K562 (cell line): ENCODE measurements around the gene HNRNPLL. TPM values are rescaled to one million over a fixed set of nuclear protein-coding genes. Genes with fewer than 3 reads are reported as not detected.

Experiments used
- ATAC-seq: fragments of 200-7000 bp; cut with Tn5 transposase; 3 replicates; pipeline ENCODE4 v1.9.1; 2020; ENCODE audit warnings: moderate library complexity
- BruUV-seq: library from RNA; stranded (reverse); fragments of 400-500 nt; replicated peaks from 2 replicates; lab custom pipeline; 2021; lab: Mats Ljungman, UMichigan
- CTCF ChIA-PET: fragments of 300-600 bp; formaldehyde crosslinking; extraction: SDS; loops from one replicate; lab custom pipeline; 2021; ENCODE audit warnings: low intra/inter-chr PET ratio; lab: Yijun Ruan, JAX
- POLR2A ChIA-PET: fragments of 300-600, 350-650 bp; sonication (Branson Sonifier 250); formaldehyde crosslinking; extraction: SDS; loops from one replicate; lab custom pipeline; 2021; ENCODE audit warnings: antibody characterized with exemption, inconsistent platforms; lab: Yijun Ruan, JAX
- DNase-seq, 4 experiments: peaks; one replicate each; pipeline versions ENCODE4 v3.0.0 to v3.0.0-alpha.2; 2011 to 2018; ENCODE audit warnings: low spot score in 3 of 4, mixed read lengths in 3 of 4; ENCODE audit errors: extremely low read depth in 1 of 4
- FAIRE-seq: peaks from 2 replicates; lab custom pipeline; 2011; peaks lifted over from hg19 to GRCh38; lab: Jason Lieb, UNC
- H2AFZ ChIP-seq: 2 replicates; pipeline ENCODE4 v1.6.0; 2011; ENCODE audit warnings: low read depth, low read length, control low read depth, inconsistent platforms
- H3K27ac ChIP-seq: fragments of 200-600 bp; 3 replicates; pipeline ENCODE4 v1.8.0; 2011; ENCODE audit warnings: low read depth, mild to moderate bottlenecking, control low read depth, inconsistent platforms, low read length, moderate library complexity, mixed read lengths; ENCODE audit errors: extremely low read depth
- H3K27me3 ChIP-seq, 2 experiments: fragments of 300-600 bp in 1 of 2; 2 replicates in 1 of 2; 3 replicates in 1 of 2; pipeline versions ENCODE4 v1.6.0 to v1.8.0; 2011; ENCODE audit warnings: inconsistent platforms in 2 of 2, low read length in 2 of 2, mild to moderate bottlenecking in 1 of 2, mixed read lengths in 1 of 2, moderate library complexity in 1 of 2; ENCODE audit not compliant: control insufficient read depth in 2 of 2, insufficient read depth in 2 of 2
- H3K36me3 ChIP-seq: fragments of 300-600 bp; 3 replicates; pipeline ENCODE4 v1.8.0; 2011; ENCODE audit warnings: mild to moderate bottlenecking, low read length, inconsistent platforms; ENCODE audit not compliant: control insufficient read depth, insufficient read depth
- H3K4me1 ChIP-seq, 2 experiments: fragments of 200-600 bp in 1 of 2; replicated peaks in 1 of 2; 2 replicates in 1 of 2; 3 replicates in 1 of 2; pipeline versions ENCODE4 v1.5.1 to v1.8.0; 2011; ENCODE audit warnings: inconsistent platforms in 2 of 2, low read length in 2 of 2, mild to moderate bottlenecking in 1 of 2, mixed read lengths in 1 of 2, moderate library complexity in 1 of 2; ENCODE audit not compliant: control insufficient read depth in 2 of 2, insufficient read depth in 2 of 2
- H3K4me2 ChIP-seq: 2 replicates; pipeline ENCODE4 v1.6.1; 2011; ENCODE audit warnings: low read length, control low read depth, inconsistent platforms, mixed read lengths; ENCODE audit not compliant: insufficient read depth
- H3K4me3 ChIP-seq: fragments of 200-600 bp; sonication (generic), shearing (Covaris generic); 2 replicates; pipeline ENCODE4 v1.5.1; 2016; ENCODE audit warnings: control low read depth, inconsistent platforms
- H3K79me2 ChIP-seq: fragments of 200-600 bp; 3 replicates; pipeline ENCODE4 v1.8.0; 2011; ENCODE audit warnings: low read length, inconsistent platforms; ENCODE audit not compliant: control insufficient read depth, insufficient read depth
- H3K9ac ChIP-seq, 2 experiments: 2 replicates each; pipeline versions ENCODE4 v1.6.0 to v1.6.1; 2011; ENCODE audit warnings: low read depth in 2 of 2, low read length in 2 of 2, control low read depth in 1 of 2, inconsistent platforms in 1 of 2, mild to moderate bottlenecking in 1 of 2, mixed read lengths in 1 of 2; ENCODE audit not compliant: insufficient read depth in 1 of 2
- H3K9me1 ChIP-seq: one replicate; pipeline ENCODE4 v1.6.0; 2011; ENCODE audit warnings: inconsistent platforms, mild to moderate bottlenecking, low read length, moderate library complexity; ENCODE audit not compliant: control insufficient read depth, insufficient read depth
- H3K9me3 ChIP-seq: replicated peaks from 2 replicates; pipeline ENCODE4 v1.5.1; 2011; ENCODE audit warnings: low read depth, low read length, inconsistent platforms; ENCODE audit not compliant: control insufficient read depth, insufficient read depth
- H4K20me1 ChIP-seq: replicated peaks from 2 replicates; pipeline ENCODE4 v1.6.1; 2011; ENCODE audit warnings: low read length, inconsistent platforms, mixed read lengths; ENCODE audit not compliant: control insufficient read depth, insufficient read depth
- CBX1 ChIP-seq: sonication (generic); IDR thresholded peaks from 2 replicates; pipeline ENCODE4 v1.6.1; 2016; ENCODE audit warnings: antibody characterized with exemption, low read depth, mild to moderate bottlenecking
- MAX ChIP-seq: sonication (generic); formaldehyde crosslinking; IDR thresholded peaks from 2 replicates; pipeline ENCODE4 v1.9.0; 2022; ENCODE audit warnings: mild to moderate bottlenecking, missing genetic modification reagents
- MBD1 ChIP-seq: fragments of 250-450 bp; sonication (Bioruptor Pico); IDR thresholded peaks from 2 replicates; pipeline ENCODE4 v1.8.0; 2022; ENCODE audit warnings: inconsistent platforms
- MECOM ChIP-seq: fragments of 250-450 bp; sonication (Bioruptor Pico); IDR thresholded peaks from 2 replicates; pipeline ENCODE4 v1.8.0; 2022; ENCODE audit warnings: inconsistent platforms
- NCOA2 ChIP-seq, 2 experiments: fragments of 450-650 bp; IDR thresholded peaks; 2 replicates each; pipeline ENCODE4 v1.6.1; 2018; ENCODE audit warnings: mild to moderate bottlenecking in 2 of 2, moderate library complexity in 1 of 2; ENCODE audit not compliant: partially characterized antibody in 2 of 2
- NONO ChIP-seq, 2 experiments: fragments of 200-400 bp in 1 of 2; fragments of 450-650 bp in 1 of 2; formaldehyde crosslinking in 1 of 2; IDR thresholded peaks; 2 replicates each; pipeline ENCODE4 v1.6.1; 2017; ENCODE audit warnings: low read depth in 2 of 2, mild to moderate bottlenecking in 2 of 2, moderate library complexity in 2 of 2, low read length in 1 of 2
- NR2F6 ChIP-seq: fragments of 450-650 bp; formaldehyde crosslinking; IDR thresholded peaks from 2 replicates; pipeline ENCODE4 v1.4.0; 2020; ENCODE audit warnings: mild to moderate bottlenecking
- PHB2 ChIP-seq: fragments of 450-650 bp; IDR thresholded peaks from 2 replicates; pipeline ENCODE4 v1.6.1; 2017; ENCODE audit warnings: low read depth
- POLR2A ChIP-seq: fragments of 450-650 bp; conservative IDR thresholded peaks from 2 replicates; pipeline ENCODE4 v1.6.1; 2016
- PRDM10 ChIP-seq: fragments of 450-650 bp; IDR thresholded peaks from 2 replicates; pipeline ENCODE4 v1.6.1; 2018; ENCODE audit not compliant: partially characterized antibody
- PRMT5 ChIP-seq: sonication (generic); formaldehyde crosslinking; IDR thresholded peaks from 2 replicates; pipeline ENCODE4 v1.5.0; 2020; ENCODE audit warnings: missing genetic modification reagents
- SMAD4 ChIP-seq: fragments of 250-450 bp; sonication (Bioruptor Pico); conservative IDR thresholded peaks from 2 replicates; pipeline ENCODE4 v1.8.0; 2021; ENCODE audit warnings: inconsistent platforms, mild to moderate bottlenecking, moderate library complexity
- THAP12 ChIP-seq: fragments of 250-450 bp; sonication (Bioruptor Pico); IDR thresholded peaks from 2 replicates; pipeline ENCODE4 v1.9.0; 2021; ENCODE audit warnings: mild to moderate bottlenecking, inconsistent platforms
- ZNF274 ChIP-seq: IDR thresholded peaks from 2 replicates; pipeline ENCODE4 v1.6.1; 2011; ENCODE audit warnings: low read depth, mild to moderate bottlenecking, low read length, moderate library complexity, borderline replicate concordance
- ZNF780A ChIP-seq: fragments of 250-450 bp; sonication (Bioruptor Pico); IDR thresholded peaks from 2 replicates; pipeline ENCODE4 v1.5.0; 2021; ENCODE audit warnings: mild to moderate bottlenecking
- WGBS: fragments of 100-300 bp; shearing (Covaris generic); methylation state at CpG from one replicate; pipeline ENCODE4 v1.1.6; 2016; ENCODE audit warnings: low coverage, mixed read lengths; ENCODE audit not compliant: insufficient coverage; ENCODE audit errors: missing lambda C conversion rate; 5-methylcytosine and 5-hydroxymethylcytosine counted together
- in situ Hi-C: fragments of 300-500 bp; cut with MboI; formaldehyde crosslinking; loops from 4 replicates; pipeline ENCODE4 v1.15.0; 2018; ENCODE audit warnings: inconsistent platforms, mixed read lengths
- intact Hi-C: fragments of 100-400 bp; cut with micrococcal nuclease; formaldehyde crosslinking; loops from 2 replicates; pipeline ENCODE4 v1.14.2; 2022
- polyA plus RNA-seq, 8 experiments: library from polyadenylated mRNA; depleted of rRNA in 4 of 8; stranded (reverse) in 5 of 8; unstranded in 3 of 8; fragments of >200 nt; fragmentation: Nextera tagmentation in 2 of 8; fragmentation: Illumina TruSeq in 1 of 8; extraction: Ambion mirVana in 2 of 8; extraction: Trizol in 1 of 8; gene quantifications; 2 replicates each; pipeline versions ENCODE4 v1.2.1 to v1.2.3, GENCODE V29; 2011 to 2014; ENCODE audit warnings: inconsistent platforms in 1 of 8, missing spikeins in 1 of 8
- total RNA-seq, 7 experiments: library from RNA; depleted of rRNA in 6 of 7; stranded (reverse); fragments of >200 nt in 6 of 7; fragmentation: Illumina TruSeq in 2 of 7; extraction: Trizol in 2 of 7; gene quantifications; 2 replicates each; pipeline versions ENCODE4 v1.2.1 to v1.2.3, GENCODE V29; 2011 to 2021; ENCODE audit warnings: low replicate concordance in 1 of 7

Gene HNRNPLL
- total and polyA plus RNA-seq, 9 of the 15 experiments (the other 6 are each of a cell fraction or from before 2014, with no cell fraction given): 19.8 to 135 (median 57.8) TPM

GRCh38 chr2:38526195-38526594 lies 76.5 kb downstream of the HNRNPLL start (continued):
- TF ChIP-seq MBD1: no peak
- no peak for TF ChIP-seq NR2F6
- TF ChIP-seq POLR2A: no peak
- no peak for TF ChIP-seq SMAD4 (CRISPR knock-in tag)

- BruUV-seq: no TSS peak
- H3K79me2 ChIP-seq: no peaks in the 10 kb centered on the region
- POLR2A ChIA-PET: interaction anchor here (0.8 to 1.1 kb wide), 2 partner anchors 11 to 224 kb away, joined by 3 read pairs; no protein-coding TSS in a partner anchor
- H3K27me3 ChIP-seq: no peaks in the 10 kb centered on the region
- H4K20me1 ChIP-seq: no peaks in the 10 kb centered on the region
- H3K4me3 ChIP-seq: no peak overlapping the region
- H3K9me1 ChIP-seq: no peaks in the 10 kb centered on the region
- H3K27ac ChIP-seq: no peak overlapping the region
- H3K9me3 ChIP-seq: no peaks in the 10 kb centered on the region
- H2AFZ ChIP-seq: no peak overlapping the region
- no peak overlapping the region; a peak in 1 of 4 replicates for H3K9ac ChIP-seq
- no peaks in the 10 kb centered on the region for H3K36me3 ChIP-seq
- no peak for FAIRE-seq
- WGBS: 22% methylated on average over 3 of the region's 3 CpGs
- peaks cover 0 to 5% of the 10 kb centered on the region in 2 experiments; a peak in 3 of 5 replicates for H3K4me1 ChIP-seq
- CTCF ChIA-PET: no interaction called here
- no peak for DNase-seq
- no peak overlapping the region for H3K4me2 ChIP-seq
- TF ChIP-seq PRDM10: no peak
- no peak for TF ChIP-seq ZNF274
- TF ChIP-seq THAP12 (CRISPR knock-in tag): no peak
- no peak for TF ChIP-seq ZNF780A (CRISPR knock-in tag)
- TF ChIP-seq PRMT5 (CRISPR knock-in tag): no peak
- TF ChIP-seq MAX (CRISPR knock-in tag): no peak
- no peak for TF ChIP-seq CBX1
- TF ChIP-seq MECOM (CRISPR knock-in tag): no peak
- no peak for TF ChIP-seq NONO (IDR thresholded peaks at IDR 0.05; ENCODE audit: low read depth in 2 of 2, low read length in 1 of 2)
- no peak for TF ChIP-seq PHB2
- no peak for TF ChIP-seq NCOA2 (IDR thresholded peaks at IDR 0.05; ENCODE audit: partially characterized antibody in 2 of 2)
- intact Hi-C loops: no loop called here
- no peak for ATAC-seq
- in situ Hi-C loops: no loop called here
Observed at GRCh38 chr2:38524580-38524979, 78.1 kb downstream of the HNRNPLL start.
